ENCODE measurements around the gene PDE6A. TPM values are rescaled to one million over a fixed set of nuclear protein-coding genes. Genes with fewer than 3 reads are reported as not detected.

The PDE6A gene
- total RNA-seq, 1 donor from 2014 or later = not detected

DNA sequence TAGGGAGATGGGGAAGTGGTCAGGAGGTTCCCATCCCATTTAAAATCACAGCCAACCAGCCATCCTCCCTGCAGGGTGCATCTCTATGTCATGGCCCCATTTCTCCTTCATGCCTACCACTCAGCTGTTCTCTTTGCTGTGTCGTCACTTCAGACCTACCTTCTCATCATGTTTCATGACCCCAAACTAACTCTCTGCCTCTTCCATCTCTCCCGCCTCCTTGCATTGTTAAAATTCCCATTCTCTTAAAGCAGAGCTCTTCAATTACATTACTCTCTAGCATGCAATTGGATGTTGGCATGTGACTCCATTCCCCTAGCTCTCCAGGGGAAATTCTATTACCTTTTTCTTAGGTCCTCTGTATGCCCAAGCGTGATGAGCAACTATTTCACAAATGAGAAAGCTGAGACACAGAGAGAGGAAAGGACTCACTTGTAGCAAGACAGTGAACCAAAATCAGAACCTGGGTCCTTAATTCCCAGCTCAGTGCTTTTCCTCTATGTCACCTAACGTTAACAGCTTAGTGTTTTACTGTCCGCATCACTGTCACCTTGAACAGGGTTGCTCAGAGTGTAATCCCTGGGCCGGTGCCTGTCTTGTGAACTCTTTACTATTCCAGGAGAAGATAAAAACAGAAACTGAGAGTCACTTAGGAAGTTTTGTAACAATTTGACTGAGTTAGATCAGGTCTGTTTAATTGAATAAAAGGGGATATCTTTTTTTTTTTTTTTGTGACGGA lies 28.1 kb downstream of the PDE6A start:
- ATAC-seq (ENCODE audit: low read depth) (no peak), DNase-seq (no peak)
- H3K27ac Mint-ChIP-seq = no peak overlapping the region
- no peak overlapping the region for H3K4me3 Mint-ChIP-seq
- CTCF ChIA-PET = interaction anchor here (0.7 kb wide), 1 partner anchor 77 kb away, joined by 3 read pairs; no protein-coding TSS in a partner anchor
- no peaks in the 10 kb centered on the region for H3K9me3 Mint-ChIP-seq
- H3K4me1 Mint-ChIP-seq = peaks cover 3% of the 10 kb centered on the region
- TF ChIP-seq CTCF (IDR thresholded peaks at IDR 0.05) = no peak
- H3K27me3 Mint-ChIP-seq = peaks cover 7% of the 10 kb centered on the region
- POLR2A ChIA-PET = no interaction called here
- intact Hi-C loops (cut with micrococcal nuclease) = no loop called here
- no peaks in the 10 kb centered on the region for H3K36me3 Mint-ChIP-seq (ENCODE audit: low read depth)

- DNase-seq (no peak), ATAC-seq (ENCODE audit: low read depth) (no peak)
- Mint-ChIP-seq H3K27ac (no peak overlapping the region), H3K27me3 (peaks cover 13% of the 10 kb centered on the region), H3K4me1 (peaks cover 3% of the 10 kb centered on the region), H3K36me3 (ENCODE audit: low read depth) (no peaks in the 10 kb centered on the region), H3K9me3 (no peaks in the 10 kb centered on the region), H3K4me3 (no peak overlapping the region)
- POLR2A ChIA-PET = no interaction called here
- CTCF ChIA-PET = no interaction called here
- intact Hi-C loops (cut with micrococcal nuclease) = no loop called here
- TF ChIP-seq CTCF (IDR thresholded peaks at IDR 0.05) = no peak
These were observed 29.0 kb downstream of the PDE6A start for GRCh38 chr5:149915392-149916260.

GRCh38 chr5:149913436-149914419 lies 30.9 kb downstream of the PDE6A start:
- Mint-ChIP-seq H3K4me1 (peaks cover 3% of the 10 kb centered on the region), H3K27ac (no peak overlapping the region), H3K36me3 (ENCODE audit: low read depth) (no peaks in the 10 kb centered on the region), H3K27me3 (peaks cover 17% of the 10 kb centered on the region), H3K9me3 (no peaks in the 10 kb centered on the region), H3K4me3 (no peak overlapping the region)
- TF ChIP-seq CTCF (IDR thresholded peaks at IDR 0.05) = no peak
- intact Hi-C loops (cut with micrococcal nuclease) = no loop called here
- ATAC-seq (ENCODE audit: low read depth) (no peak), DNase-seq (no peak)
- ChIA-PET CTCF (no interaction called here), POLR2A (interaction anchor here (0.7 kb wide), 1 partner anchor 29 kb away, joined by 5 read pairs; no protein-coding TSS in a partner anchor)

DNA sequence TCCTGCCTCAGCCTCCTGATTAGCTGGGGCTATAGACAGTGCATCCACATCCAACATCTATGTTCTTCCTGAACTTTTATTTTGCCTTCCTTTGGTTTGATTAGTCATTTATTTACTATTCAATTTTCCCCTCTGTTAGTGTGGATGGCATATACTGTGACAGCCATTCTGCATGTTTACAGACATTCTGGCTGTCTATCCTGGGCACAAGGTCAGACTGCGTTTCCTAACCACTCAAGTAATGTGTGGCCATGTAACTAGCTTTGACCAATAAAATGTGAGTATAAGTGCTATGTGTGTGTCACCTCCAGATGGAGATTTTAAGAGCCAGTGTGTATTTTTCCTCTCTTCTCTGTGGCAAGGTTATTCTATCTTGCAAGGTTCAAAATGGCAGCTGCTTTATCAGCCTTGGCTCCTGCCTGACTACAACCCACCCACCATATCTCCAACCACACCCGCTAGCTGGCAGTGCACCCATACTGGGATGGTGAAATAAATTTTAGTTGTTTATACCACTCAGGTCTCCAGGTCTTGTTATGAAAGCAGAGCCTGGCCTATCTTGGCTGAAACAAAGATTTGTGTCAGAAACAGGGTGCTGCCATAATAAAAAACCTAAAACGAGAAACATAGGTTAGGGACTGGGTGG lies 32.2 kb downstream of the PDE6A start:
- H3K9me3 Mint-ChIP-seq = no peaks in the 10 kb centered on the region
- no peak for ATAC-seq (ENCODE audit: low read depth)
- CTCF ChIA-PET = no interaction called here

More for the DNA sequence above, 32.2 kb downstream of the PDE6A start:
- no peak overlapping the region for H3K27ac Mint-ChIP-seq
- H3K4me1 Mint-ChIP-seq = peaks cover 3% of the 10 kb centered on the region
- peaks cover 17% of the 10 kb centered on the region for H3K27me3 Mint-ChIP-seq
- TF ChIP-seq CTCF (IDR thresholded peaks at IDR 0.05) = no peak
- POLR2A ChIA-PET = interaction anchor here (0.7 kb wide), 1 partner anchor 27 kb away, joined by 5 read pairs; no protein-coding TSS in a partner anchor
- no peaks in the 10 kb centered on the region for H3K36me3 Mint-ChIP-seq (ENCODE audit: low read depth)
- DNase-seq = no peak
- intact Hi-C loops (cut with micrococcal nuclease) = no loop called here
- no peak overlapping the region for H3K4me3 Mint-ChIP-seq
